HepG2 (cell line): ENCODE data around the gene ACVRL1.

Source experiments
- ARID2 ChIP-seq: sonication (generic); formaldehyde crosslinking; IDR thresholded peaks from 2 replicates; pipeline ENCODE4 v1.8.1; 2022; ENCODE audit warnings: mild to moderate bottlenecking, missing genetic modification reagents, borderline replicate concordance
- NFE2L2 ChIP-seq: fragments of 150-350 bp; IDR thresholded peaks from 2 replicates; pipeline ENCODE4 v1.6.1; 2014; ENCODE audit warnings: low read length
- RAD51 ChIP-seq: fragments of 450-650 bp; IDR thresholded peaks from 2 replicates; pipeline ENCODE4 v1.6.1; 2016; ENCODE audit warnings: borderline replicate concordance
- RFX5 ChIP-seq: IDR thresholded peaks from 2 replicates; pipeline ENCODE4 v1.6.1; 2011; ENCODE audit warnings: low read depth, low read length, improper control_type of control experiment
- TBP ChIP-seq: sonication (generic); formaldehyde crosslinking; IDR thresholded peaks from 2 replicates; pipeline ENCODE4 v1.5.0; 2020; ENCODE audit warnings: missing genetic modification reagents
- TCF12 ChIP-seq, 2 experiments: fragments of 450-650 bp in 1 of 2; sonication (generic) in 1 of 2; formaldehyde crosslinking in 1 of 2; IDR thresholded peaks; 2 replicates each; pipeline versions ENCODE4 v1.6.1 to v1.8.0; 2017 to 2022; ENCODE audit warnings: antibody characterized with exemption in 1 of 2, mild to moderate bottlenecking in 1 of 2, missing genetic modification reagents in 1 of 2, moderate library complexity in 1 of 2
- ZNF24 ChIP-seq: fragments of 450-650 bp; IDR thresholded peaks from 2 replicates; pipeline ENCODE4 v1.6.1; 2017; ENCODE audit warnings: antibody characterized with exemption, mild to moderate bottlenecking

GRCh38 chr12:51863933-51864832, 43.1 kb upstream of the ACVRL1 start:
- TF ChIP-seq TCF12 (IDR thresholded peaks at IDR 0.05) (no peak), TCF12 (CRISPR knock-in tag; IDR thresholded peaks at IDR 0.05) (no peak), RAD51 (no peak), NFE2L2 (no peak), ARID2 (no peak), TBP (CRISPR knock-in tag) (no peak), RFX5 (no peak), ZNF24 (no peak)
